H9 (cell line): ENCODE data around the gene PRG2. TPM values are rescaled to one million over a fixed set of nuclear protein-coding genes. Genes with fewer than 3 reads are reported as not detected.

ENCODE experiments used
- DNase-seq: peaks from one replicate; pipeline ENCODE4 v3.0.0-alpha.2; 2017
- H2AFZ ChIP-seq: one replicate; pipeline ENCODE4 v1.6.1; 2013; ENCODE audit warnings: mild to moderate bottlenecking, low read length, control low read depth, moderate library complexity
- H2AK5ac ChIP-seq: 2 replicates; pipeline ENCODE4 v1.6.1; 2013; ENCODE audit warnings: low read length, control low read depth, mixed read lengths; ENCODE audit not compliant: insufficient read length
- H2BK120ac ChIP-seq: one replicate; pipeline ENCODE4 v1.6.1; 2013; ENCODE audit warnings: low read depth, mild to moderate bottlenecking, low read length, control low read depth, inconsistent platforms; ENCODE audit not compliant: poor library complexity, severe bottlenecking
- H2BK12ac ChIP-seq: 2 replicates; pipeline ENCODE4 v1.6.1; 2013; ENCODE audit warnings: low read length, control low read depth, mixed read lengths, low read depth; ENCODE audit not compliant: insufficient read length
- H2BK15ac ChIP-seq: 2 replicates; pipeline ENCODE4 v1.6.1; 2013; ENCODE audit warnings: low read depth, low read length, control low read depth
- H2BK20ac ChIP-seq: one replicate; pipeline ENCODE4 v1.6.1; 2013; ENCODE audit warnings: low read depth, mild to moderate bottlenecking, low read length, control low read depth, inconsistent platforms; ENCODE audit not compliant: poor library complexity, severe bottlenecking
- H2BK5ac ChIP-seq: 2 replicates; pipeline ENCODE4 v1.6.1; 2013; ENCODE audit warnings: low read length, control low read depth, mixed read lengths; ENCODE audit not compliant: insufficient read length
- H3K14ac ChIP-seq: 2 replicates; pipeline ENCODE4 v1.6.1; 2013; ENCODE audit warnings: low read length, control low read depth; ENCODE audit not compliant: insufficient read depth
- H3K18ac ChIP-seq: 2 replicates; pipeline ENCODE4 v1.6.1; 2013; ENCODE audit warnings: low read depth, mild to moderate bottlenecking, mixed read lengths, low read length, control low read depth; ENCODE audit not compliant: insufficient read length
- H3K23ac ChIP-seq: 2 replicates; pipeline ENCODE4 v1.6.1; 2013; ENCODE audit warnings: low read length, control low read depth, mixed read lengths, low read depth; ENCODE audit not compliant: insufficient read length
- H3K23me2 ChIP-seq: 2 replicates; pipeline ENCODE4 v1.6.1; 2013; ENCODE audit warnings: low read depth, mild to moderate bottlenecking, mixed read lengths, low read length, control low read depth; ENCODE audit not compliant: insufficient read length, poor library complexity, severe bottlenecking
- H3K27ac ChIP-seq: 2 replicates; pipeline ENCODE4 v1.5.1; 2013; ENCODE audit warnings: low read length, control low read depth, mixed read lengths, low read depth; ENCODE audit not compliant: insufficient read length
- H3K27me3 ChIP-seq: 2 replicates; pipeline ENCODE4 v1.6.1; 2013; ENCODE audit warnings: low read length, control low read depth, inconsistent platforms; ENCODE audit not compliant: insufficient read depth
- H3K4ac ChIP-seq: 2 replicates; pipeline ENCODE4 v1.6.1; 2013; ENCODE audit warnings: low read depth, mild to moderate bottlenecking, control low read depth, inconsistent platforms, low read length, moderate library complexity
- H3K4me1 ChIP-seq: 2 replicates; pipeline ENCODE4 v1.6.1; 2013; ENCODE audit warnings: low read length, control low read depth, inconsistent platforms; ENCODE audit not compliant: insufficient read depth
- H3K4me2 ChIP-seq: 2 replicates; pipeline ENCODE4 v1.6.1; 2013; ENCODE audit warnings: low read length, control low read depth, mixed read lengths; ENCODE audit not compliant: insufficient read length, insufficient read depth
- H3K56ac ChIP-seq: 2 replicates; pipeline ENCODE4 v1.6.1; 2013; ENCODE audit warnings: low read depth, mild to moderate bottlenecking, mixed read lengths, low read length, control low read depth; ENCODE audit not compliant: insufficient read length
- H3K79me1 ChIP-seq: 2 replicates; pipeline ENCODE4 v1.6.1; 2013; ENCODE audit warnings: low read depth, mild to moderate bottlenecking, moderate library complexity, low read length, control low read depth, inconsistent platforms; ENCODE audit not compliant: insufficient read depth, poor library complexity, severe bottlenecking
- H3K79me2 ChIP-seq: 2 replicates; pipeline ENCODE4 v1.6.1; 2013; ENCODE audit warnings: low read length, control low read depth, inconsistent platforms; ENCODE audit not compliant: insufficient read depth
- H3K9ac ChIP-seq: 2 replicates; pipeline ENCODE4 v1.6.1; 2013; ENCODE audit warnings: low read length, control low read depth, mixed read lengths; ENCODE audit not compliant: insufficient read length; ENCODE audit errors: extremely low read depth
- H3K9me3 ChIP-seq: one replicate; pipeline ENCODE4 v1.6.1; 2013; ENCODE audit warnings: low read depth, low read length, inconsistent platforms; ENCODE audit not compliant: control insufficient read depth
- H3T11ph ChIP-seq: one replicate; pipeline ENCODE4 v1.6.1; 2013; ENCODE audit warnings: mild to moderate bottlenecking, low read length, control low read depth, inconsistent platforms
- H4K20me1 ChIP-seq: one replicate; pipeline ENCODE4 v1.6.1; 2013; ENCODE audit not compliant: control insufficient read depth, insufficient read length, insufficient read depth
- H4K5ac ChIP-seq: 2 replicates; pipeline ENCODE4 v1.6.1; 2013; ENCODE audit warnings: low read depth, mild to moderate bottlenecking, mixed read lengths, low read length, control low read depth; ENCODE audit not compliant: insufficient read length
- H4K8ac ChIP-seq: replicated peaks from 2 replicates; pipeline ENCODE4 v1.6.1; 2013; ENCODE audit warnings: low read length, control low read depth, mixed read lengths, low read depth; ENCODE audit not compliant: insufficient read length
- H4K91ac ChIP-seq: 2 replicates; pipeline ENCODE4 v1.6.1; 2013; ENCODE audit warnings: low read depth, mild to moderate bottlenecking, moderate library complexity, mixed read lengths, low read length, control low read depth; ENCODE audit not compliant: insufficient read length
- H3K27ac Mint-ChIP-seq, 3 experiments: 2 replicates in 2 of 3; 3 replicates in 1 of 3; pipeline ENCODE4 v1.8.0; 2020 to 2021; ENCODE audit warnings: mixed read lengths in 3 of 3, mild to moderate bottlenecking in 1 of 3, moderate library complexity in 1 of 3
- H3K27me3 Mint-ChIP-seq: 2 replicates; pipeline ENCODE4 v1.8.0; 2021; ENCODE audit warnings: low read depth, mild to moderate bottlenecking, moderate library complexity, mixed read lengths
- H3K36me3 Mint-ChIP-seq, 3 experiments: 2 replicates in 2 of 3; 3 replicates in 1 of 3; pipeline ENCODE4 v1.8.0; 2020 to 2021; ENCODE audit warnings: low read depth in 3 of 3, mixed read lengths in 3 of 3; ENCODE audit not compliant: insufficient read depth in 1 of 3
- H3K4me1 Mint-ChIP-seq, 2 experiments: 2 replicates each; pipeline ENCODE4 v1.8.0; 2020; ENCODE audit warnings: mixed read lengths in 2 of 2
- H3K4me3 Mint-ChIP-seq, 2 experiments: 2 replicates in 1 of 2; 3 replicates in 1 of 2; pipeline ENCODE4 v1.8.0; 2020 to 2021; ENCODE audit warnings: mild to moderate bottlenecking in 2 of 2, mixed read lengths in 2 of 2, moderate library complexity in 1 of 2
- H3K9me3 Mint-ChIP-seq, 2 experiments: 2 replicates in 1 of 2; 3 replicates in 1 of 2; pipeline ENCODE4 v1.8.0; 2020; ENCODE audit warnings: mild to moderate bottlenecking in 2 of 2, mixed read lengths in 2 of 2, moderate library complexity in 1 of 2
- CTCF ChIP-seq: fragments of 200-600 bp; sonication (generic); conservative IDR thresholded peaks from 3 replicates; pipeline ENCODE4 v1.8.0; 2021; ENCODE audit warnings: antibody characterized with exemption, mild to moderate bottlenecking
- WGBS: extraction: QIAGEN DNeasy Blood & Tissue Kit; methylation state at CpG from one replicate; pipeline ENCODE4 v1.1.7; 2013; ENCODE audit warnings: missing lambda C conversion rate, low lambda C conversion rate, mixed read lengths; ENCODE audit not compliant: insufficient read length; ENCODE audit errors: extremely low coverage; 5-methylcytosine and 5-hydroxymethylcytosine counted together
- total RNA-seq: library from RNA; stranded (reverse); gene quantifications from 2 replicates; pipeline ENCODE4 v1.2.1, GENCODE V29; 2021

The PRG2 gene
- total RNA-seq, 1 experiment from 2014 or later: not detected

- Histone ChIP-seq H4K8ac (no peak overlapping the region), H3K79me2 (no peaks in the 10 kb centered on the region), H3K79me1 (no peaks in the 10 kb centered on the region), H3K4ac (no peak overlapping the region), H3K23me2 (no peaks in the 10 kb centered on the region), H3K27me3 (no peaks in the 10 kb centered on the region), H3K27ac (no peak overlapping the region), H3K23ac (no peak overlapping the region), H3K9me3 (no peaks in the 10 kb centered on the region), H2BK15ac (no peak overlapping the region), H3K4me2 (no peak overlapping the region), H3K4me1 (no peaks in the 10 kb centered on the region), H3K9ac (no peak overlapping the region), H4K91ac (no peak overlapping the region), H3T11ph (no peak overlapping the region), H2BK12ac (no peak overlapping the region), H2BK20ac (no peak overlapping the region), H2BK120ac (no peak overlapping the region), H2BK5ac (no peak overlapping the region), H4K20me1 (no peaks in the 10 kb centered on the region), H3K18ac (no peak overlapping the region), H2AFZ (no peak overlapping the region), H4K5ac (no peak overlapping the region), H3K14ac (no peak overlapping the region), H3K56ac (no peak overlapping the region), H2AK5ac (no peak overlapping the region)
- no peaks in the 10 kb centered on the region for H3K9me3 Mint-ChIP-seq
- H3K27ac Mint-ChIP-seq: no peak overlapping the region
- no peaks in the 10 kb centered on the region for H3K36me3 Mint-ChIP-seq
- TF ChIP-seq CTCF: no peak
- H3K27me3 Mint-ChIP-seq: peaks cover 15% of the 10 kb centered on the region
- DNase-seq: no peak
- WGBS: no CpG with 5 or more reads among the region's 3 CpGs
- H3K4me3 Mint-ChIP-seq: no peak overlapping the region
- H3K4me1 Mint-ChIP-seq: peaks cover 30 to 36% of the 10 kb centered on the region in 2 experiments
Measured at GRCh38 chr11:57357310-57357709, 33.1 kb downstream of the PRG2 start.
